ENCODE results near the gene CTNNBIP1.

Gene CTNNBIP1

GRCh38 chr1:9873385-9873784, 36.7 kb downstream of the CTNNBIP1 start:
- no peak for DNase-seq (ENCODE audit: extremely low read depth, low read depth)
- TF ChIP-seq, protein P1, sequence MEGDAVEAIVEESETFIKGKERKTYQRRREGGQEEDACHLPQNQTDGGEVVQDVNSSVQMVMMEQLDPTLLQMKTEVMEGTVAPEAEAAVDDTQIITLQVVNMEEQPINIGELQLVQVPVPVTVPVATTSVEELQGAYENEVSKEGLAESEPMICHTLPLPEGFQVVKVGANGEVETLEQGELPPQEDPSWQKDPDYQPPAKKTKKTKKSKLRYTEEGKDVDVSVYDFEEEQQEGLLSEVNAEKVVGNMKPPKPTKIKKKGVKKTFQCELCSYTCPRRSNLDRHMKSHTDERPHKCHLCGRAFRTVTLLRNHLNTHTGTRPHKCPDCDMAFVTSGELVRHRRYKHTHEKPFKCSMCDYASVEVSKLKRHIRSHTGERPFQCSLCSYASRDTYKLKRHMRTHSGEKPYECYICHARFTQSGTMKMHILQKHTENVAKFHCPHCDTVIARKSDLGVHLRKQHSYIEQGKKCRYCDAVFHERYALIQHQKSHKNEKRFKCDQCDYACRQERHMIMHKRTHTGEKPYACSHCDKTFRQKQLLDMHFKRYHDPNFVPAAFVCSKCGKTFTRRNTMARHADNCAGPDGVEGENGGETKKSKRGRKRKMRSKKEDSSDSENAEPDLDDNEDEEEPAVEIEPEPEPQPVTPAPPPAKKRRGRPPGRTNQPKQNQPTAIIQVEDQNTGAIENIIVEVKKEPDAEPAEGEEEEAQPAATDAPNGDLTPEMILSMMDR (IDR thresholded peaks at IDR 0.05; ENCODE audit: low read depth, low read length, missing control alignments): no peak
- no peak overlapping the region for H3K4me3 ChIP-seq (replicated peaks; ENCODE audit: low read depth, low read length)

DNA sequence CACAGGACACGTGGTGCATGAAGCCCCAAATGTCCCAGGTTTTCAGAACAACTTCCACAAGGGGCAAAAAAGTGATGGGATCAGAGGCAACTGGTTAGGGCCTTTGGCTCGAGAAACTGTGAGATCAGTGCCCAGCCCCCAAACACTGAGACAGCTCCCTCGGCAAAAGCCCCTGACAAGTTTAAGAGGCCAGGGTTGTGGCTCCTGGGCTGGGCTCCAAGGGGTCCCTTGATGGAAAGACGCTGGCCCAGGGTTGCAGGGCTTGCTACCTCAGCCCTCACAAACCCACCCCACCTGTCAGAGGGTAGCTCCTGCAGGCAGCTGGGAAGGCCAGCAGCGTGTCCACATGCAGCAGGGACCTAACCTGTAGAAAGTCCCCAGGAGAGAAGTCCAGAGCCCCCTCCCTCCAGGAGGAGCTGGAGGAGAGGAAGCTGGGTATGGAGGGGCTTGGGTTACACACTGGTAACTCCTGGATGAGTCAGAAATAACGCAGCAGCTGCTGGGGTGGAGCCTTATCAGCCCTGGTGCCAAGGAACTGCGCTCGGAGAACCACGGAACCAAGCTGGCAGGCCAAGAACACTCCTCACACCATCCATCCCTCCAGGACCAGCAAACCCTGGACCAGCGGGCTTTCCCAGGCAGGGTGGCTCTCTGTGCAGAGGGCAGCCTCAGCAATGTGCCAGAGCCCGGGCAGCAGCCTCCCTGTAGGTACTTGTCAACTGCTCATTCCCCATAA, 37.5 kb downstream of the CTNNBIP1 start:
- H3K4me3 ChIP-seq (replicated peaks; ENCODE audit: low read depth, low read length): no peak overlapping the region
- DNase-seq (ENCODE audit: extremely low read depth, low read depth): no peak
- TF ChIP-seq, protein P1 (IDR thresholded peaks at IDR 0.05; ENCODE audit: low read depth, low read length, missing control alignments): no peak

DNA sequence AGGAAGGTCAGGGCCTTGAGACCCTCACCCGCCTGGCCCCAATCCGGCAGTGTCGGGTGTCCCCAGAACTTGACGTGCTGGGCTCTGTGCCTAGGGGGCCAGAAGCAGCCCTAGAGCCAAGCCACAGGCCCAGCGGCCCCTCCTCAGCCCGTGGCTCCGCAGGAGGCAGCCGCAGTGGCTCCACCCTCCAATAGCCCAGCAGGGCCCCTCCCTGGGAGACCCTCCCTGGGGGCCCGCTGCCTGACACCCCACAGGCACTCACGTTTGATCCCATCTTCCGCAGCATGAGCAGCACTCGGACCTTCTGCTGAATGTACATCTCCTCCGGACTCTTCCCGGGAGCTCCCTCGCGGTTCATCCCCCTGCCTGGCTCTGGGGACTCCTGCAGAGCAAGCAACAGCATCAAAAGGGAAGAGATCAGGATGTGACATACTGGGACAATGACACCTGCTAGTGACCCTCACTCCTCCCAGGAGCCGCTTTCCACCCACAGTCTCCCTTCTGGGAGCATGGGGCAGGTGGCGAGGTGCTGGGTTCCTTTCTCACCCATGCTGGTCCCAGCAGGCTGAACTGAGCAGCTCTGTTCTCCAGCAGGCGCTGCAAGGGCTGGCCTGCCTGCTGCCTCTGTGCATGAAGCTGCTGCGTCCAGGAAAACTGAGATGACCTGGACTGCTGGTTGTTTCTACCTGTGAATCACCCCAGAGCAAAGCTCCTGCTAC, 38.2 kb downstream of the CTNNBIP1 start:
- no peak overlapping the region for H3K4me3 ChIP-seq (replicated peaks; ENCODE audit: low read depth, low read length)
- DNase-seq (ENCODE audit: extremely low read depth, low read depth): no peak
- TF ChIP-seq, protein P1 (IDR thresholded peaks at IDR 0.05; ENCODE audit: low read depth, low read length, missing control alignments): no peak

DNA sequence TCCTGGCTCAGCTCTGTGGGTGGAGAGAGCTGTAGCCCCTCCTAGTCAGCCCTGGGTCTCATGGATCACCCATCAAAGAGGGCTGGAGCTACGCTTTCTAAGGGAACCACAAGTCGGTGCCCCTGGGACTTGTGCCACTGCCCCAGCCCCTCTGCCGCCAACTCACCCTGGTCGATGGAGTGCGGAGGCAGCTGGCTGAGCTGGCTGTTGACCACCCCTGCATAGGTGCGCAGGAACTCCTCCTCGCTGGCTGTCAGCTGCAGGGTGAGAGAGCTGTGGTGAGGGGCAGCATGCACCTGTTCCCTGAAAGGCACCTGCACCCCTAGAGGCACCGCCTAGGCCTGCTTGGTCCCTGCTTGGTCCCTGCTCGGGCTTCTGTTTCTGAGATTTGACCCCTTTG, 39.0 kb downstream of the CTNNBIP1 start:
- no peak overlapping the region for H3K4me3 ChIP-seq (replicated peaks; ENCODE audit: low read depth, low read length)
- TF ChIP-seq, protein P1 (IDR thresholded peaks at IDR 0.05; ENCODE audit: low read depth, low read length, missing control alignments): no peak
- no peak for DNase-seq (ENCODE audit: extremely low read depth, low read depth)

- TF ChIP-seq, protein P1 (IDR thresholded peaks at IDR 0.05; ENCODE audit: low read depth, low read length, missing control alignments): no peak
- DNase-seq (ENCODE audit: extremely low read depth, low read depth): no peak
- H3K4me3 ChIP-seq (replicated peaks; ENCODE audit: low read depth, low read length): no peak overlapping the region
Observed at GRCh38 chr1:9870572-9870971, 39.5 kb downstream of the CTNNBIP1 start.

GRCh38 chr1:9869831-9870251, 40.2 kb downstream of the CTNNBIP1 start:
- TF ChIP-seq, protein P1 (IDR thresholded peaks at IDR 0.05; ENCODE audit: low read depth, low read length, missing control alignments): no peak
- DNase-seq (ENCODE audit: extremely low read depth, low read depth): no peak
- no peak overlapping the region for H3K4me3 ChIP-seq (replicated peaks; ENCODE audit: low read depth, low read length)

Measured in HFF-Myc (cell line).